H1 (cell line): ENCODE measurements around the gene ELP6. TPM values are rescaled to one million over a fixed set of nuclear protein-coding genes. Genes with fewer than 3 reads are reported as not detected.

Source experiments
- CTCF ChIA-PET: fragments of 300-600 bp; sonication (Branson Sonifier 250); formaldehyde crosslinking; loops from one replicate; lab custom pipeline; 2021; ENCODE audit not compliant: partially characterized antibody; lab: Charles Lee
- POLR2A ChIA-PET: fragments of 300-600 bp; sonication (Branson Sonifier 250); formaldehyde crosslinking; loops from one replicate; lab custom pipeline; 2021; ENCODE audit warnings: inconsistent platforms; ENCODE audit not compliant: partially characterized antibody; lab: Charles Lee
- DNase-seq, 2 experiments: peaks; one replicate each; pipeline versions ENCODE4 v3.0.0 to v3.0.0-alpha.2; 2010 to 2022; ENCODE audit warnings: low spot score in 2 of 2, low read depth in 1 of 2, mixed read lengths in 1 of 2
- FAIRE-seq: peaks from 2 replicates; lab custom pipeline; 2011; peaks lifted over from hg19 to GRCh38; lab: Jason Lieb, UNC
- H2AFZ ChIP-seq: 2 replicates; pipeline ENCODE4 v1.8.1; 2012; ENCODE audit warnings: low read length, inconsistent platforms
- H2AK5ac ChIP-seq: 2 replicates; pipeline ENCODE4 v1.6.1; 2013; ENCODE audit warnings: low read depth, low read length
- H2BK120ac ChIP-seq: replicated peaks from 2 replicates; pipeline ENCODE3; 2013; ENCODE audit warnings: low read depth, low read length, inconsistent platforms
- H2BK12ac ChIP-seq: 2 replicates; pipeline ENCODE4 v1.6.1; 2013; ENCODE audit warnings: low read depth, low read length
- H2BK15ac ChIP-seq: 2 replicates; pipeline ENCODE4 v1.6.1; 2013; ENCODE audit warnings: low read length
- H2BK20ac ChIP-seq: 2 replicates; pipeline ENCODE4 v1.6.1; 2013; ENCODE audit warnings: low read length
- H2BK5ac ChIP-seq: 2 replicates; pipeline ENCODE4 v1.6.1; 2013; ENCODE audit warnings: low read depth, low read length
- H3K14ac ChIP-seq: 2 replicates; pipeline ENCODE4 v1.6.1; 2013; ENCODE audit warnings: inconsistent platforms; ENCODE audit not compliant: insufficient read length
- H3K18ac ChIP-seq: 2 replicates; pipeline ENCODE4 v1.6.1; 2013; ENCODE audit warnings: low read length; ENCODE audit errors: extremely low read depth
- H3K23ac ChIP-seq: 2 replicates; pipeline ENCODE4 v1.6.1; 2013; ENCODE audit warnings: inconsistent platforms; ENCODE audit not compliant: insufficient read length
- H3K23me2 ChIP-seq: 2 replicates; pipeline ENCODE4 v1.6.1; 2013; ENCODE audit warnings: low read depth, low read length
- H3K27ac ChIP-seq: 2 replicates; pipeline ENCODE4 v1.6.1; 2011; ENCODE audit warnings: low read depth, low read length, inconsistent platforms
- H3K27me3 ChIP-seq, 4 experiments: replicated peaks in 1 of 4; 1 replicate in 1 of 4; 2 replicates in 3 of 4; pipeline versions ENCODE4 v1.6.1 to v1.8.1; 2011 to 2013; ENCODE audit warnings: low read length in 3 of 4, mild to moderate bottlenecking in 3 of 4, inconsistent platforms in 2 of 4, mixed read lengths in 2 of 4, moderate library complexity in 1 of 4; ENCODE audit not compliant: control insufficient read depth in 3 of 4, insufficient read depth in 3 of 4; ENCODE audit errors: extremely low read depth in 1 of 4
- H3K36me3 ChIP-seq, 4 experiments: 2 replicates each; pipeline versions ENCODE4 v1.6.1 to v1.8.1; 2011 to 2013; ENCODE audit warnings: mild to moderate bottlenecking in 4 of 4, low read length in 3 of 4, moderate library complexity in 2 of 4, control low read depth in 1 of 4, inconsistent platforms in 1 of 4; ENCODE audit not compliant: insufficient read depth in 4 of 4, control insufficient read depth in 2 of 4
- H3K4ac ChIP-seq: replicated peaks from 2 replicates; pipeline ENCODE3; 2013; ENCODE audit warnings: low read length, low read depth, mixed read lengths, inconsistent platforms; ENCODE audit not compliant: insufficient read length
- H3K4me1 ChIP-seq, 4 experiments: replicated peaks in 1 of 4; 1 replicate in 1 of 4; 2 replicates in 3 of 4; pipeline versions ENCODE4 v1.6.1 to v1.8.1; 2011 to 2013; ENCODE audit warnings: low read length in 3 of 4, inconsistent platforms in 2 of 4, mixed read lengths in 1 of 4; ENCODE audit not compliant: insufficient read depth in 4 of 4, control insufficient read depth in 3 of 4
- H3K4me2 ChIP-seq, 2 experiments: 2 replicates each; pipeline versions ENCODE4 v1.6.1 to v1.8.1; 2011 to 2013; ENCODE audit warnings: low read depth in 2 of 2, low read length in 2 of 2, control low read depth in 1 of 2, inconsistent platforms in 1 of 2, mild to moderate bottlenecking in 1 of 2; ENCODE audit not compliant: insufficient read depth in 1 of 2
- H3K4me3 ChIP-seq, 4 experiments: fragments of 200-600, 300-600 bp in 1 of 4; sonication (generic), shearing (Covaris generic), sonication (Bioruptor Twin) in 1 of 4; 2 replicates each; pipeline versions ENCODE4 v1.5.1 to v1.8.1; 2011 to 2016; ENCODE audit warnings: low read length in 4 of 4, low read depth in 3 of 4, control low read depth in 2 of 4, inconsistent platforms in 2 of 4, mild to moderate bottlenecking in 2 of 4, mixed read lengths in 1 of 4, moderate library complexity in 1 of 4; ENCODE audit not compliant: insufficient read depth in 2 of 4; ENCODE audit errors: extremely low read depth in 1 of 4
- H3K56ac ChIP-seq: replicated peaks from 2 replicates; pipeline ENCODE3; 2013; ENCODE audit warnings: low read depth, mild to moderate bottlenecking, mixed read lengths, low read length, inconsistent platforms; ENCODE audit not compliant: insufficient read length
- H3K79me1 ChIP-seq: 2 replicates; pipeline ENCODE4 v1.6.1; 2013; ENCODE audit warnings: low read depth, low read length, control low read depth
- H3K79me2 ChIP-seq, 2 experiments: 2 replicates each; pipeline versions ENCODE4 v1.6.1 to v1.8.1; 2012 to 2013; ENCODE audit warnings: low read length in 2 of 2, mild to moderate bottlenecking in 2 of 2, inconsistent platforms in 1 of 2; ENCODE audit not compliant: insufficient read depth in 2 of 2, control insufficient read depth in 1 of 2
- H3K9ac ChIP-seq, 4 experiments: replicated peaks in 1 of 4; 1 replicate in 1 of 4; 2 replicates in 3 of 4; pipeline versions ENCODE4 v1.6.1 to v1.8.1; 2011 to 2013; ENCODE audit warnings: low read depth in 3 of 4, low read length in 3 of 4, control low read depth in 2 of 4, mild to moderate bottlenecking in 2 of 4, moderate library complexity in 2 of 4, inconsistent platforms in 1 of 4; ENCODE audit errors: extremely low read depth in 1 of 4
- H3K9me3 ChIP-seq, 2 experiments: 2 replicates each; pipeline versions ENCODE4 v1.6.1 to v1.8.1; 2012 to 2013; ENCODE audit warnings: mild to moderate bottlenecking in 2 of 2, moderate library complexity in 2 of 2, control low read depth in 1 of 2, inconsistent platforms in 1 of 2, low read depth in 1 of 2, low read length in 1 of 2, mixed read lengths in 1 of 2; ENCODE audit not compliant: insufficient read depth in 2 of 2
- H4K20me1 ChIP-seq, 2 experiments: replicated peaks in 1 of 2; 2 replicates each; pipeline versions ENCODE3 to v1.8.1; 2011 to 2013; ENCODE audit warnings: inconsistent platforms in 2 of 2, low read length in 2 of 2, mild to moderate bottlenecking in 1 of 2; ENCODE audit not compliant: insufficient read depth in 2 of 2, control insufficient read depth in 1 of 2
- H4K5ac ChIP-seq: 2 replicates; pipeline ENCODE4 v1.6.1; 2013; ENCODE audit warnings: low read length, low read depth, mixed read lengths, inconsistent platforms; ENCODE audit not compliant: insufficient read length
- H4K8ac ChIP-seq: 2 replicates; pipeline ENCODE4 v1.8.0; 2013; ENCODE audit warnings: mild to moderate bottlenecking, moderate library complexity, low read length, inconsistent platforms; ENCODE audit not compliant: insufficient read depth; ENCODE audit errors: extremely low read depth
- H4K91ac ChIP-seq: replicated peaks from 2 replicates; pipeline ENCODE3; 2013; ENCODE audit warnings: low read length, mixed read lengths, inconsistent platforms; ENCODE audit not compliant: insufficient read length
- BACH1 ChIP-seq: IDR thresholded peaks from 2 replicates; pipeline ENCODE4 v1.6.1; 2012; ENCODE audit warnings: low read length, improper control_type of control experiment
- CBX5 ChIP-seq: fragments of 300-800, 300-1000 bp; sonication (generic); IDR thresholded peaks from 2 replicates; pipeline ENCODE4 v1.7.1; 2016; ENCODE audit warnings: antibody characterized with exemption, low read length, low read depth
- CTBP2 ChIP-seq: IDR thresholded peaks from 2 replicates; pipeline ENCODE4 v1.7.0; 2011; ENCODE audit warnings: borderline replicate concordance, mild to moderate bottlenecking, moderate library complexity, mixed read lengths, low read length; ENCODE audit not compliant: insufficient read depth, insufficient read length
- GTF2F1 ChIP-seq: IDR thresholded peaks from 2 replicates; pipeline ENCODE4 v1.6.1; 2012; ENCODE audit warnings: low read depth, low read length, improper control_type of control experiment, borderline replicate concordance
- JUN ChIP-seq: IDR thresholded peaks from 2 replicates; pipeline ENCODE4 v1.6.1; 2011; ENCODE audit warnings: low read depth, mild to moderate bottlenecking, improper control_type of control experiment, low read length
- NANOG ChIP-seq: IDR thresholded peaks from 2 replicates; pipeline ENCODE4 v1.6.1; 2011; ENCODE audit warnings: low read length, low read depth, mild to moderate bottlenecking, inconsistent platforms; ENCODE audit not compliant: insufficient read depth, poor library complexity, severe bottlenecking
- PHF8 ChIP-seq: fragments of 200-600 bp; sonication (generic); conservative IDR thresholded peaks from 2 replicates; pipeline ENCODE4 v1.7.1; 2012; ENCODE audit warnings: low read depth, mild to moderate bottlenecking, inconsistent platforms, low read length, moderate library complexity
- RNF2 ChIP-seq: fragments of 200-900, 300-1000 bp; sonication (generic); IDR thresholded peaks from 2 replicates; pipeline ENCODE4 v1.7.1; 2016; ENCODE audit warnings: borderline replicate concordance, low read depth, mild to moderate bottlenecking, antibody characterized with exemption, low read length; ENCODE audit not compliant: poor library complexity, severe bottlenecking; ENCODE audit errors: missing control alignments
- SP4 ChIP-seq: IDR thresholded peaks from 2 replicates; pipeline ENCODE4 v1.6.1; 2012; ENCODE audit warnings: low read length, inconsistent platforms
- TAF1 ChIP-seq: IDR thresholded peaks from 2 replicates; pipeline ENCODE4 v1.6.1; 2011; ENCODE audit warnings: mild to moderate bottlenecking, low read depth, low read length
- TAF7 ChIP-seq: optimal IDR thresholded peaks from 2 replicates; pipeline ENCODE3; 2011; ENCODE audit warnings: low read depth, mild to moderate bottlenecking, inconsistent platforms, low read length, moderate library complexity, borderline replicate concordance
- TBP ChIP-seq: IDR thresholded peaks from 2 replicates; pipeline ENCODE4 v1.6.1; 2011; ENCODE audit warnings: low read depth, low read length, improper control_type of control experiment
- WGBS, 2 experiments: shearing (Covaris generic) in 1 of 2; methylation state at CpG; one replicate each; pipeline versions ENCODE4 v1.1.6 to v1.1.7; 2013 to 2015; ENCODE audit warnings: low lambda C conversion rate in 2 of 2, mixed read lengths in 2 of 2, inconsistent platforms in 1 of 2, low coverage in 1 of 2, missing lambda C conversion rate in 1 of 2; ENCODE audit not compliant: insufficient replicate concordance in 2 of 2, insufficient coverage in 1 of 2, insufficient read length in 1 of 2; ENCODE audit errors: extremely low coverage in 1 of 2, missing lambda C conversion rate in 1 of 2; 5-methylcytosine and 5-hydroxymethylcytosine counted together
- polyA plus RNA-seq, 7 experiments: library from polyadenylated mRNA; depleted of rRNA in 3 of 7; stranded (reverse) in 5 of 7; unstranded in 2 of 7; fragments of >200 nt in 5 of 7; fragments of 200-250 nt in 2 of 7; gene quantifications; 1 replicate in 5 of 7; 2 replicates in 1 of 7; 4 replicates in 1 of 7; pipeline versions ENCODE4 v1.2.1 to v1.2.3, GENCODE V29; 2011 to 2013; ENCODE audit warnings: missing spikeins in 2 of 7, mixed read lengths in 2 of 7
- total RNA-seq: library from RNA; stranded (reverse); fragmentation: NEBNext Ultra II Directional; extraction: Animal tissue kit (Norgen Biotek cat#: 25700); gene quantifications from 2 replicates; pipeline ENCODE4 v1.2.1, GENCODE V29; 2021
- TF ChIP-seq, protein P1 (sequence below): IDR thresholded peaks from 2 replicates; pipeline ENCODE4 v1.6.1; 2011; ENCODE audit warnings: low read depth, mild to moderate bottlenecking, low read length; ENCODE audit not compliant: insufficient read depth

ELP6 gene
- total and polyA plus RNA-seq, 2 of the 8 experiments (the other 6 are each of a cell fraction or from before 2014, with no cell fraction given): 51.1 to 78.7 TPM

DNA sequence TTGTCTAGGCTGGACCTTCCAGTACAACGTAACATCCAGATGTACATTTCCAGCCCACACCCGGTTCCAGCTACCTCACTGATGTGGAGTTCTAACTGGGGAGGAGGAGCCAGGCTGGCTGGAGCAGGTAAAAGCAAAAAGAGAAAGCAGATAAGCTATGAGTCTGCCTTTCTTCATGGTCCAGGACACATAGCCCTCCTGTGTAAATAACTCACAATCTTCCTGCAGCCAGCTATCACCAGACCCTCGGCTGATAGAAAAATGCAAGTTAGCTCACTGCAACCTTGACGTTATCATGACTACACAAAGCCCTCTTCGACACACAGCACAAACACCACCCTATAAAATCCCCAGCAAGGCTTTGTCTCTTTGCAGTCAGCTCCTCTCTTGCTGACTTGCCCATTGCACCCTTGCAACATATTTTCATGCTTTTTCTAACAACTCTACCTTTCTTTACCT is 20.5 kb upstream of the ELP6 start:
- Histone ChIP-seq H2BK5ac (no peak overlapping the region), H2BK20ac (no peak overlapping the region), H3K4me2 (no peak overlapping the region), H3K23ac (no peak overlapping the region), H3K4me3 (no peak overlapping the region), H4K8ac (no peak overlapping the region), H2BK15ac (no peak overlapping the region), H3K23me2 (no peaks in the 10 kb centered on the region), H3K4me1 (no peaks in the 10 kb centered on the region; a peak in 1 of 7 replicates), H3K9me3 (no peaks in the 10 kb centered on the region; a peak in 1 of 4 replicates), H3K79me2 (no peaks in the 10 kb centered on the region), H3K4ac (no peak overlapping the region), H3K56ac (no peak overlapping the region), H3K27ac (no peak overlapping the region), H2BK120ac (no peak overlapping the region), H4K91ac (no peak overlapping the region), H2AFZ (no peak overlapping the region), H3K27me3 (no peaks in the 10 kb centered on the region), H4K20me1 (no peaks in the 10 kb centered on the region), H3K79me1 (no peaks in the 10 kb centered on the region), H4K5ac (no peak overlapping the region), H3K36me3 (no peaks in the 10 kb centered on the region), H3K18ac (no peak overlapping the region), H3K14ac (no peak overlapping the region), H2AK5ac (no peak overlapping the region), H3K9ac (no peak overlapping the region), H2BK12ac (no peak overlapping the region)
- whole genome bisulfite sequencing, 2 experiments: 88% methylated on average over 5 of the region's 5 CpGs; no CpG with 5 or more reads in 1 of the 2 experiments
- DNase-seq (no peak), FAIRE-seq (no peak)
- CTCF ChIA-PET: interaction anchor here (0.6 to 4.6 kb wide), 8 partner anchors 11 to 112 kb away, joined by 3 to 23 read pairs (median 3); no protein-coding TSS in a partner anchor
- TF ChIP-seq CBX5: no peak
- TF ChIP-seq BACH1: no peak
- no peak for TF ChIP-seq RNF2
- no peak for TF ChIP-seq PHF8
- TF ChIP-seq, protein P1, sequence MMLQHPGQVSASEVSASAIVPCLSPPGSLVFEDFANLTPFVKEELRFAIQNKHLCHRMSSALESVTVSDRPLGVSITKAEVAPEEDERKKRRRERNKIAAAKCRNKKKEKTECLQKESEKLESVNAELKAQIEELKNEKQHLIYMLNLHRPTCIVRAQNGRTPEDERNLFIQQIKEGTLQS: no peak
- no peak for TF ChIP-seq GTF2F1
- no peak for TF ChIP-seq TAF1
- TF ChIP-seq CTBP2: no peak
- no peak for TF ChIP-seq TBP
- TF ChIP-seq JUN: no peak
- TF ChIP-seq SP4: no peak
- no peak for TF ChIP-seq NANOG
- no peak for TF ChIP-seq TAF7
- POLR2A ChIA-PET: interaction anchor here (0.8 to 1.1 kb wide), 3 partner anchors 12 to 48 kb away, joined by 3 to 4 read pairs (median 3); partner anchors contain the start of gene ELP6
